Measurements from ENCODE around the gene CHST9. TPM values are rescaled to one million over a fixed set of nuclear protein-coding genes. Genes with fewer than 3 reads are reported as not detected.

CHST9 gene
- polyA plus RNA-seq, 1 donor from 2014 or later, result 0.32 TPM

GRCh38 chr18:26893996-26894395, 291.1 kb downstream of the CHST9 start:
- Histone ChIP-seq H3K27me3 (ENCODE audit: insufficient read depth, low read depth, low read length) (no peaks in the 10 kb centered on the region), H3K4me3 (ENCODE audit: low read length) (no peak overlapping the region), H3K9me3 (ENCODE audit: low read length) (no peaks in the 10 kb centered on the region), H3K9me2 (ENCODE audit: insufficient read depth, low read length) (no peaks in the 10 kb centered on the region), H3K79me2 (replicated peaks; ENCODE audit: insufficient read depth, low read length) (no peaks in the 10 kb centered on the region), H4K20me1 (ENCODE audit: insufficient read depth) (no peaks in the 10 kb centered on the region), H3K36me3 (ENCODE audit: insufficient read depth, low read length) (no peaks in the 10 kb centered on the region), H3K27ac (ENCODE audit: low read length) (no peak overlapping the region), H2AFZ (ENCODE audit: low read depth, low read length) (no peak overlapping the region), H3K9ac (ENCODE audit: low read length) (no peak overlapping the region), H3K4me2 (ENCODE audit: low read length) (no peak overlapping the region), H3F3A (ENCODE audit: insufficient read depth, low read length, poor library complexity, severe bottlenecking) (no peaks in the 10 kb centered on the region)
- TF ChIP-seq EP300 (conservative IDR thresholded peaks at IDR 0.05; ENCODE audit: poor library complexity, severe bottlenecking) (no peak), POLR2AphosphoS5 (IDR thresholded peaks at IDR 0.05) (no peak), SMC3 (conservative IDR thresholded peaks at IDR 0.05; ENCODE audit: poor library complexity) (no peak), TAF1 (IDR thresholded peaks at IDR 0.05; ENCODE audit: low read depth) (no peak), EZH2 (IDR thresholded peaks at IDR 0.05; ENCODE audit: borderline replicate concordance, insufficient read depth, low read length, poor library complexity, severe bottlenecking) (no peak)

GRCh38 chr18:26888259-26888658, 296.8 kb downstream of the CHST9 start:
- no peaks in the 10 kb centered on the region for H3K9me3 ChIP-seq (ENCODE audit: low read length)
- H3K4me2 ChIP-seq (ENCODE audit: low read length), result no peak overlapping the region
- TF ChIP-seq TAF1 (IDR thresholded peaks at IDR 0.05; ENCODE audit: low read depth), result no peak
- no peak for TF ChIP-seq POLR2AphosphoS5 (IDR thresholded peaks at IDR 0.05)
- TF ChIP-seq, protein P1, sequence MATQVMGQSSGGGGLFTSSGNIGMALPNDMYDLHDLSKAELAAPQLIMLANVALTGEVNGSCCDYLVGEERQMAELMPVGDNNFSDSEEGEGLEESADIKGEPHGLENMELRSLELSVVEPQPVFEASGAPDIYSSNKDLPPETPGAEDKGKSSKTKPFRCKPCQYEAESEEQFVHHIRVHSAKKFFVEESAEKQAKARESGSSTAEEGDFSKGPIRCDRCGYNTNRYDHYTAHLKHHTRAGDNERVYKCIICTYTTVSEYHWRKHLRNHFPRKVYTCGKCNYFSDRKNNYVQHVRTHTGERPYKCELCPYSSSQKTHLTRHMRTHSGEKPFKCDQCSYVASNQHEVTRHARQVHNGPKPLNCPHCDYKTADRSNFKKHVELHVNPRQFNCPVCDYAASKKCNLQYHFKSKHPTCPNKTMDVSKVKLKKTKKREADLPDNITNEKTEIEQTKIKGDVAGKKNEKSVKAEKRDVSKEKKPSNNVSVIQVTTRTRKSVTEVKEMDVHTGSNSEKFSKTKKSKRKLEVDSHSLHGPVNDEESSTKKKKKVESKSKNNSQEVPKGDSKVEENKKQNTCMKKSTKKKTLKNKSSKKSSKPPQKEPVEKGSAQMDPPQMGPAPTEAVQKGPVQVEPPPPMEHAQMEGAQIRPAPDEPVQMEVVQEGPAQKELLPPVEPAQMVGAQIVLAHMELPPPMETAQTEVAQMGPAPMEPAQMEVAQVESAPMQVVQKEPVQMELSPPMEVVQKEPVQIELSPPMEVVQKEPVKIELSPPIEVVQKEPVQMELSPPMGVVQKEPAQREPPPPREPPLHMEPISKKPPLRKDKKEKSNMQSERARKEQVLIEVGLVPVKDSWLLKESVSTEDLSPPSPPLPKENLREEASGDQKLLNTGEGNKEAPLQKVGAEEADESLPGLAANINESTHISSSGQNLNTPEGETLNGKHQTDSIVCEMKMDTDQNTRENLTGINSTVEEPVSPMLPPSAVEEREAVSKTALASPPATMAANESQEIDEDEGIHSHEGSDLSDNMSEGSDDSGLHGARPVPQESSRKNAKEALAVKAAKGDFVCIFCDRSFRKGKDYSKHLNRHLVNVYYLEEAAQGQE (IDR thresholded peaks at IDR 0.05; ENCODE audit: borderline replicate concordance), result no peak
- TF ChIP-seq EZH2 (IDR thresholded peaks at IDR 0.05; ENCODE audit: borderline replicate concordance, insufficient read depth, low read length, poor library complexity, severe bottlenecking), result no peak
- TF ChIP-seq RAD21 (conservative IDR thresholded peaks at IDR 0.05), result no peak
- TF ChIP-seq, protein P2, sequence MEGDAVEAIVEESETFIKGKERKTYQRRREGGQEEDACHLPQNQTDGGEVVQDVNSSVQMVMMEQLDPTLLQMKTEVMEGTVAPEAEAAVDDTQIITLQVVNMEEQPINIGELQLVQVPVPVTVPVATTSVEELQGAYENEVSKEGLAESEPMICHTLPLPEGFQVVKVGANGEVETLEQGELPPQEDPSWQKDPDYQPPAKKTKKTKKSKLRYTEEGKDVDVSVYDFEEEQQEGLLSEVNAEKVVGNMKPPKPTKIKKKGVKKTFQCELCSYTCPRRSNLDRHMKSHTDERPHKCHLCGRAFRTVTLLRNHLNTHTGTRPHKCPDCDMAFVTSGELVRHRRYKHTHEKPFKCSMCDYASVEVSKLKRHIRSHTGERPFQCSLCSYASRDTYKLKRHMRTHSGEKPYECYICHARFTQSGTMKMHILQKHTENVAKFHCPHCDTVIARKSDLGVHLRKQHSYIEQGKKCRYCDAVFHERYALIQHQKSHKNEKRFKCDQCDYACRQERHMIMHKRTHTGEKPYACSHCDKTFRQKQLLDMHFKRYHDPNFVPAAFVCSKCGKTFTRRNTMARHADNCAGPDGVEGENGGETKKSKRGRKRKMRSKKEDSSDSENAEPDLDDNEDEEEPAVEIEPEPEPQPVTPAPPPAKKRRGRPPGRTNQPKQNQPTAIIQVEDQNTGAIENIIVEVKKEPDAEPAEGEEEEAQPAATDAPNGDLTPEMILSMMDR (IDR thresholded peaks at IDR 0.05; ENCODE audit: poor library complexity, severe bottlenecking), result no peak
- no peak for TF ChIP-seq MXI1 (conservative IDR thresholded peaks at IDR 0.05; ENCODE audit: poor library complexity, severe bottlenecking)
- no peak for TF ChIP-seq SMC3 (conservative IDR thresholded peaks at IDR 0.05; ENCODE audit: poor library complexity)
- no peak for TF ChIP-seq EP300 (conservative IDR thresholded peaks at IDR 0.05; ENCODE audit: poor library complexity, severe bottlenecking)
- no peak overlapping the region for H3K9ac ChIP-seq (ENCODE audit: low read length)
- no peaks in the 10 kb centered on the region for H3K9me2 ChIP-seq (ENCODE audit: insufficient read depth, low read length)
- H3K79me2 ChIP-seq (replicated peaks; ENCODE audit: insufficient read depth, low read length), result no peaks in the 10 kb centered on the region
- H3K27me3 ChIP-seq (ENCODE audit: insufficient read depth, low read depth, low read length), result no peaks in the 10 kb centered on the region
- H2AFZ ChIP-seq (ENCODE audit: low read depth, low read length), result no peak overlapping the region
- no peaks in the 10 kb centered on the region for H3K36me3 ChIP-seq (ENCODE audit: insufficient read depth, low read length)
- no peak overlapping the region for H3K27ac ChIP-seq (ENCODE audit: low read length)
- H3F3A ChIP-seq (ENCODE audit: insufficient read depth, low read length, poor library complexity, severe bottlenecking), result no peaks in the 10 kb centered on the region
- no peak overlapping the region for H3K4me3 ChIP-seq (ENCODE audit: low read length)
- H4K20me1 ChIP-seq (ENCODE audit: insufficient read depth), result no peaks in the 10 kb centered on the region

All from neural cell (in vitro differentiated cells).